Measurements from ENCODE around the gene MTERF1.
"Not testable (repeated sequence)": the region's sequence is repeated elsewhere in the genome, so short reads cannot be mapped to it uniquely, and the experiment has no call there.

The MTERF1 gene

GRCh38 chr7:91883676-91884362 lies 3.3 kb upstream of the MTERF1 start:
- no peak for DNase-seq

GRCh38 chr7:91880016-91880412 lies 488 bp downstream of the MTERF1 start:
- DNase-seq, result no peak

- no peak for DNase-seq
These were observed 3.9 kb downstream of the MTERF1 start for GRCh38 chr7:91876391-91877133.

- no peak for DNase-seq
These were observed 4.7 kb downstream of the MTERF1 start for GRCh38 chr7:91875851-91876250.

- DNase-seq, result no peak
These were observed 7.6 kb downstream of the MTERF1 start for GRCh38 chr7:91872928-91873327.

GRCh38 chr7:91872069-91872468 lies 8.4 kb downstream of the MTERF1 start:
- DNase-seq, result no peak

GRCh38 chr7:91869661-91870060 lies 10.8 kb downstream of the MTERF1 start:
- DNase-seq, result no peak

- no peak for DNase-seq
These were observed 13.8 kb downstream of the MTERF1 start for GRCh38 chr7:91866599-91867148.

GRCh38 chr7:91865511-91865910 lies 15.0 kb downstream of the MTERF1 start:
- DNase-seq, result no peak

GRCh38 chr7:91864604-91865003 lies 15.9 kb downstream of the MTERF1 start:
- not testable (repeated sequence) for DNase-seq

- DNase-seq, result no peak
These were observed 16.4 kb downstream of the MTERF1 start for GRCh38 chr7:91864070-91864469.

- no peak for DNase-seq
These were observed 28.2 kb downstream of the MTERF1 start for GRCh38 chr7:91852263-91852741.

GRCh38 chr7:91850455-91850854 lies 30.0 kb downstream of the MTERF1 start:
- DNase-seq, result no peak

GRCh38 chr7:91847876-91848588 lies 32.5 kb downstream of the MTERF1 start:
- no peak for DNase-seq

- DNase-seq, result no peak
These were observed 33.3 kb downstream of the MTERF1 start for GRCh38 chr7:91847231-91847630.

- DNase-seq, result no peak
These were observed 34.1 kb downstream of the MTERF1 start for GRCh38 chr7:91846436-91846835.

GRCh38 chr7:91843831-91844230 lies 36.7 kb downstream of the MTERF1 start:
- no peak for DNase-seq

GRCh38 chr7:91838439-91838838 lies 42.1 kb downstream of the MTERF1 start:
- no peak for DNase-seq

GRCh38 chr7:91837397-91838070 lies 43.0 kb downstream of the MTERF1 start:
- DNase-seq, result no peak

- no peak for DNase-seq
These were observed 44.6 kb downstream of the MTERF1 start for GRCh38 chr7:91835826-91836368.

- DNase-seq, result no peak
These were observed 45.2 kb downstream of the MTERF1 start for GRCh38 chr7:91835091-91835825.

Measured in CD4-positive, alpha-beta T cell treated with Interleukin-4 for 4 hours (primary cell).